Dermis blood vessel endothelial cell (primary cell): ENCODE measurements around the gene HPSE2. TPM values are rescaled to one million over a fixed set of nuclear protein-coding genes. Genes with fewer than 3 reads are reported as not detected.

Experiments
- DNase-seq: peaks from one replicate; pipeline ENCODE4 v3.0.0; 2010
- total RNA-seq: library from RNA; depleted of rRNA; stranded (reverse); fragments of >200 nt; gene quantifications from 2 replicates; pipeline ENCODE4 v1.2.3, GENCODE V29; 2014

The HPSE2 gene
- total RNA-seq, 1 donor from 2014 or later: not detected

GRCh38 chr10:98611436-98611835 is 624.2 kb downstream of the HPSE2 start:
- no peak for DNase-seq

GRCh38 chr10:98610836-98611235 is 624.8 kb downstream of the HPSE2 start:
- no peak for DNase-seq

GRCh38 chr10:98610301-98610700 is 625.4 kb downstream of the HPSE2 start:
- DNase-seq: no peak

- DNase-seq: no peak
Measured at GRCh38 chr10:98609265-98609664, 626.4 kb downstream of the HPSE2 start.

GRCh38 chr10:98608411-98608810 is 627.2 kb downstream of the HPSE2 start:
- DNase-seq: no peak

GRCh38 chr10:98602224-98602623 is 633.4 kb downstream of the HPSE2 start:
- DNase-seq: no peak

- no peak for DNase-seq
Measured at GRCh38 chr10:98599032-98599610, 636.5 kb downstream of the HPSE2 start.

- DNase-seq: no peak
Measured at GRCh38 chr10:98596404-98596803, 639.2 kb downstream of the HPSE2 start.

- DNase-seq: no peak
Measured at GRCh38 chr10:98589691-98590090, 646.0 kb downstream of the HPSE2 start.

GRCh38 chr10:98589007-98589406 is 646.6 kb downstream of the HPSE2 start:
- DNase-seq: no peak

GRCh38 chr10:98587156-98587837 is 648.4 kb downstream of the HPSE2 start:
- no peak for DNase-seq

- no peak for DNase-seq
Measured at GRCh38 chr10:98586096-98586495, 649.6 kb downstream of the HPSE2 start.

- DNase-seq: no peak
Measured at GRCh38 chr10:98582363-98582762, 653.3 kb downstream of the HPSE2 start.

- peak; percentile 21 for DNase-seq
Measured at GRCh38 chr10:98577578-98577977, 658.1 kb downstream of the HPSE2 start.

GRCh38 chr10:98577168-98577567 is 658.5 kb downstream of the HPSE2 start:
- no peak for DNase-seq

GRCh38 chr10:98576096-98576495 is 659.6 kb downstream of the HPSE2 start:
- no peak for DNase-seq

- no peak for DNase-seq
Measured at GRCh38 chr10:98572594-98572993, 663.1 kb downstream of the HPSE2 start.

- DNase-seq: no peak
Measured at GRCh38 chr10:98570834-98571233, 664.8 kb downstream of the HPSE2 start.

- no peak for DNase-seq
Measured at GRCh38 chr10:98569853-98570252, 665.8 kb downstream of the HPSE2 start.

- peak; percentile 21 for DNase-seq
Measured at GRCh38 chr10:98568551-98568950, 667.1 kb downstream of the HPSE2 start.

GRCh38 chr10:98567391-98568133 is 668.1 kb downstream of the HPSE2 start:
- no peak for DNase-seq

GRCh38 chr10:98563811-98564210 is 671.8 kb downstream of the HPSE2 start:
- peak; percentile 32 for DNase-seq

GRCh38 chr10:98560565-98560964 is 675.1 kb downstream of the HPSE2 start:
- DNase-seq: peak; percentile 20

- peak; percentile 52 for DNase-seq
Measured at GRCh38 chr10:98556061-98556460, 679.6 kb downstream of the HPSE2 start.
